WTC11 (cell line): Measurements from ENCODE around the gene CDKN1B.

ENCODE experiments used
- JUN ChIP-seq: sonication (generic); formaldehyde crosslinking; IDR thresholded peaks from 2 replicates; pipeline ENCODE4 v1.8.0; 2023; ENCODE audit warnings: mild to moderate bottlenecking, missing genetic modification reagents
- SMAD3 ChIP-seq: sonication (generic); formaldehyde crosslinking; IDR thresholded peaks from 2 replicates; pipeline ENCODE4 v1.8.0; 2022; ENCODE audit warnings: missing genetic modification reagents, mild to moderate bottlenecking, borderline replicate concordance
- TF ChIP-seq, protein P1 (sequence below): fragments of 200-600 bp; IDR thresholded peaks from 2 replicates; pipeline ENCODE4 v1.8.0; 2022; ENCODE audit warnings: antibody characterized with exemption

DNA sequence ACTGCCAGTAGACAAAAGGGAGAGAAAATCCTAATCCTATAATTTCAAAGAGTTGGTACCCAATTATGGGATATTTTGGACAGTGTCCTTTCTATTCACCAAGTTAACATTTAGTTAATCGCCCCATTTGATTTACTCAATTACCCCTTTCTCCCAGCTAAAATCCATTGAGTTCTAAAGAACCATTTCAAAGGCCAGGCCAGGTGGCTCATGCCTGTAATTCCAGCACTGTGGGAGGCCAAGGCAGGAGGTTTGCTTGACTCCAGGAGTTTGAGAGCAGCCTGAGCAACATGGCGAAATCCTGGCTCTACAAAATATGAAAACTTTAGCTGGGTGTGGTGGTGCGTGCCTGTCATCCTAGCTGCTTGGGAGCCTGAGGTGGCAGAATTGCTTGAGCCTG lies 15.7 kb upstream of the CDKN1B start:
- TF ChIP-seq SMAD3 (CRISPR knock-in tag) = no peak
- no peak for TF ChIP-seq JUN (CRISPR knock-in tag)
- TF ChIP-seq, protein P1, sequence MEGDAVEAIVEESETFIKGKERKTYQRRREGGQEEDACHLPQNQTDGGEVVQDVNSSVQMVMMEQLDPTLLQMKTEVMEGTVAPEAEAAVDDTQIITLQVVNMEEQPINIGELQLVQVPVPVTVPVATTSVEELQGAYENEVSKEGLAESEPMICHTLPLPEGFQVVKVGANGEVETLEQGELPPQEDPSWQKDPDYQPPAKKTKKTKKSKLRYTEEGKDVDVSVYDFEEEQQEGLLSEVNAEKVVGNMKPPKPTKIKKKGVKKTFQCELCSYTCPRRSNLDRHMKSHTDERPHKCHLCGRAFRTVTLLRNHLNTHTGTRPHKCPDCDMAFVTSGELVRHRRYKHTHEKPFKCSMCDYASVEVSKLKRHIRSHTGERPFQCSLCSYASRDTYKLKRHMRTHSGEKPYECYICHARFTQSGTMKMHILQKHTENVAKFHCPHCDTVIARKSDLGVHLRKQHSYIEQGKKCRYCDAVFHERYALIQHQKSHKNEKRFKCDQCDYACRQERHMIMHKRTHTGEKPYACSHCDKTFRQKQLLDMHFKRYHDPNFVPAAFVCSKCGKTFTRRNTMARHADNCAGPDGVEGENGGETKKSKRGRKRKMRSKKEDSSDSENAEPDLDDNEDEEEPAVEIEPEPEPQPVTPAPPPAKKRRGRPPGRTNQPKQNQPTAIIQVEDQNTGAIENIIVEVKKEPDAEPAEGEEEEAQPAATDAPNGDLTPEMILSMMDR = no peak
